ENCODE results near the gene MRPL43. TPM values are rescaled to one million over a fixed set of nuclear protein-coding genes. Genes with fewer than 3 reads are reported as not detected.

Gene MRPL43
- total and polyA plus RNA-seq, 8 donors: 31.0 to 93.5 (median 39.7) TPM

- WGBS, 2 donors: 11 to 15% methylated on average over 19 to 25 of the region's 25 CpGs
- H3K4me3 ChIP-seq: peak overlapping the region; percentile 48 to 73 (median 56)
- no peaks in the 10 kb centered on the region for H3K9me3 ChIP-seq
- FAIRE-seq (no peak), ATAC-seq (no peak), DNase-seq (peak in 1 of 6 donors; percentile 23)
- no peak for TF ChIP-seq CTCF (IDR thresholded peaks at IDR 0.05)
- peaks cover 0 to 3% (median 0%) of the 10 kb centered on the region in 3 donors for H3K36me3 ChIP-seq
- peaks cover 0 to 12% (median 0%) of the 10 kb centered on the region in 3 donors for H3K4me1 ChIP-seq
- intact Hi-C loops (cut with DNase I): no loop called here
- H3K27me3 ChIP-seq: no peaks in the 10 kb centered on the region
- H3K27ac ChIP-seq: peak overlapping the region; percentile 72 to 91 (median 89)
These were observed 43.3 kb upstream of the MRPL43 start for GRCh38 chr10:101030496-101031127.

- Histone ChIP-seq H3K36me3 (no peaks in the 10 kb centered on the region), H3K4me3 (no peak overlapping the region), H3K27me3 (no peaks in the 10 kb centered on the region), H3K27ac (no peak overlapping the region), H3K4me1 (peaks cover 0 to 12% (median 0%) of the 10 kb centered on the region in 3 donors), H3K9me3 (no peaks in the 10 kb centered on the region)
- peak in 2 of 6 donors; percentile 28 to 70 for DNase-seq
- TF ChIP-seq CTCF (IDR thresholded peaks at IDR 0.05): no peak
- intact Hi-C loops (cut with DNase I): no loop called here
- FAIRE-seq: no peak
- ATAC-seq: no peak
- 56 to 57% methylated on average over 25 to 27 of the region's 27 CpGs for WGBS, 2 donors
These were observed 42.4 kb upstream of the MRPL43 start for GRCh38 chr10:101029520-101030295.

DNA sequence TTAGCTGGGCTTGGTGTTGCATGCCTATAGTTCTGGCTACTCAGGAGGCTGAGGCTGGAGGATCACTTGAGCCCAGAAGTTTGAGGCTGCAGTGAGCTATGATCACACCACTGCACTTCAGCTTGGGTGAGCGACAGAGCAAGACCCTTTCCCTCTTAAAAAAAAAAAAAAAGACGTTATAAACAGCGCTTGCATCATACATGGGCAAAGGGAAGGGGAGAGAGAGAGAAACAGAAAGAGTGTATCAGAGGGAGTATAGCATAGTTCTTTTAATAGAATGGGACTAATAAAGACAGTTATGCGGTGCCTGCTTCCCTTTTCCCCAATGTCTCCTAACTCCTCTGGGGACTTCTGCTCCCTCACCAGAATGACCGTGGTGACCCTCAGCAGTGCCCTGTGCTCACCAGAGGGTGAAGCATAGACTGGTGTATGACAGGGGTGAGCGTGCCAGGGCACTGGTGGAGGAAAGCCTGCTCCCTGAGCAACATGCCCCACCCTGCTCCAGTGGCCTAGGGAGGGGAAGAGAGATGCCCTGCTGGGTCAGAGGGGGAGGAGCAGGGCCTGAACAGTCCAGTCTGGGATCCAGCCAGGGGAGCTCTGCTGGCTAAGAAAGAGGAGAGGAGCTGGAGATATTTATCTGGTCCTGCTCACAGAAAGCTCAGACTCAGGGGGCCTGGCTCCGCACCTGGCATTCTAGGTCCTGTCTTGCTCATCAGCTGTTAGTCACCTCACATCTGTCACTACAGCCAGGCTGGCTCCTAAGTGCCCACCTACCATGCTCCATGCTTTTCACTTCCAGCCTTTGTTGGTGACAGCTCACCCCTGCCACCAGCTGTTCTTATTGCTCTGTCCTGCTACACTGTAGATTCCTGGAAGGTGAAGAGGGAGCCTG lies 41.4 kb upstream of the MRPL43 start:
- no peak for FAIRE-seq
- Histone ChIP-seq H3K27me3 (no peaks in the 10 kb centered on the region), H3K36me3 (no peaks in the 10 kb centered on the region), H3K9me3 (no peaks in the 10 kb centered on the region), H3K4me1 (peaks cover 0 to 12% (median 0%) of the 10 kb centered on the region in 3 donors), H3K27ac (no peak overlapping the region), H3K4me3 (no peak overlapping the region)
- 77 to 86% methylated on average over 7 of the region's 7 CpGs for WGBS, 2 donors
- DNase-seq: no peak
- intact Hi-C loops (cut with DNase I): no loop called here
- no peak for ATAC-seq
- TF ChIP-seq CTCF (IDR thresholded peaks at IDR 0.05): no peak

DNA sequence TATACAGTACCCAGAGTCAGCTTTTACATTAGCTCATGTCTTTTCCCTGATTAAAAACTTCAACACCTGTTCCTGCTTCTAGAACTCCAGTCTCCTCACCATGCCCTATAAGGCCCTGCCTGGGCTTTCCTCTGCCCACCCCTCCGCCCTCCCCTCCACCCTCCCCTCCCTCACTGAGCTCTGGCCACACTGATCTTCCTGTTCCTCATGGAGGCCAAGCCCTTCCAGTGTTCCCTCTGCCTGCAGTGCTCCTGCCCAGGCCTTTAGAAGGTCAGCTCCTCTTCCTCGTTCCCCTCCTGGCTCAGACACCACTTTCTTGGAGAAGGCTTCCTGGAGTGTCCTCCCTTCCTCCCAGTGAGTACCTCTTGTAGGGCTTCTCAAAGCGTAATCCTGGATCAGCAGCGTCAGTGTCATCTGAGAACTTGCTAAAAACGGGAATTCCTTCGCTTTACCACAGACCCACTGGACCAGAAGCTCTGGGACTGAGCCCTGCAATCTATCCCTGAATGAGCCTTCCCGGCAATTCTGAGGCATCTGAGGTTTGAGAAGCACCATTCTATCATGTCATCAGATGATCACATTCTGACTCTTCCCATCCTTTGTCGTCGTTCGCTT lies 39.9 kb upstream of the MRPL43 start:
- FAIRE-seq (no peak), ATAC-seq (no peak), DNase-seq (no peak)
- Histone ChIP-seq H3K4me1 (peaks cover 0 to 3% (median 0%) of the 10 kb centered on the region in 3 donors), H3K27me3 (no peaks in the 10 kb centered on the region), H3K36me3 (no peaks in the 10 kb centered on the region), H3K27ac (no peak overlapping the region), H3K4me3 (no peak overlapping the region), H3K9me3 (no peaks in the 10 kb centered on the region)
- 77 to 87% methylated on average over 10 of the region's 10 CpGs for WGBS, 2 donors
- TF ChIP-seq CTCF (IDR thresholded peaks at IDR 0.05): no peak
- intact Hi-C loops (cut with DNase I): no loop called here
